COR-L47 (cell line): Measurements from ENCODE around the gene SPINDOC.
"Not testable (repeated sequence)": the region's sequence is repeated elsewhere in the genome, so short reads cannot be mapped to it uniquely, and the experiment has no call there.

Source experiments
- DNase-seq: peaks from one replicate; lab custom pipeline; 2025; lab: John Stamatoyannopoulos, UW

Gene SPINDOC

DNA sequence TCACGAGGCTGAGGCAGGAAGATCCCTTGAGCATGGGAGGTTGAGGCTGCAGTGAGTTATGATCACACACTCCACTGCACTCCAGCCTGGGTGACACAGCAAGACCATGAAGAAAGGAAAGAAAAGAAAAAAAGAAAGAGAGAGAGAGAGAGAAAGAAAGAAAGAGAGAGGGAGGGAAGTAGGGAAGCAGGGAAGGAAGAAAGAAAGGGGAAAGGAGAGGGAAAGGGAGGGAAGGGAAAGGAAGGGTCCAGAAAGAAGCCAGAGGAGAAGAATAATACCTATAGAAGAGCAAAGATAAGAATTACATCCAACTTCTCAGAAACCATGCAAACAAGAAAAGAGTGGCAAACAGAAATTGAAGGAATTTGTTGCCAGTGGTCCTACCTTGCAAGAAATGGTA lies 27.4 kb upstream of the SPINDOC start:
- no peak for DNase-seq

DNA sequence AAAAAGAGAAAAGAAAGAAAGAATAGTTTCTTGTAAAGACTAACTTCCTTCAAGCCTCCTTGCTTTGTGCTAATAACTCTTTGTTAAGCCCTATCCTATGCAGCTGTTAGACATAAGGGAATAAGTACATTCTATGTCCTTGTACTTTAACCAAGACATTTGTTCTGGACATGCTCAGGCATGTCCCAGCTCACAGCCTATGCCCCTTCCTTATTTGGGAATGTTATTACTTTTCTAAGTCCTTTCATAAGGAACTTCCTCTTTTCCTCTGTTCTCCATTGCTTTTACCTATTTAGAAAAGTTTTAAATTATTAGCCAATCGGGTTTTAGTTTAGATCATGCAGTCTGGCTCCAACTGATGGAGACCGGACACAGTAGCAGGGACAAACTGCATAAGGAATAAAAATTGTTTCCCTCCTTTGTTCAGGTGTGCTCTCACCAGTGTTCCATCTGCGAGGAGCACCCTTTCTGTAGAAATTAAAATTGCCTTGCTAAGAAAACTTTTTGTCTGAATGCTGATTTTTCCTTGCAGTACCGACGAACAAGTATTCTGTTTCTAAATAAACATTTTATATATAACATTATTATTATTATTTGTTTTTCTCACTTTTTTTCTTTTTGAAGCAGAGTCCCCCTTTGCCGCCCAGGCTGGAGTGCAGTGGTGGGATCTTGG lies 21.6 kb upstream of the SPINDOC start:
- DNase-seq = no peak

DNA sequence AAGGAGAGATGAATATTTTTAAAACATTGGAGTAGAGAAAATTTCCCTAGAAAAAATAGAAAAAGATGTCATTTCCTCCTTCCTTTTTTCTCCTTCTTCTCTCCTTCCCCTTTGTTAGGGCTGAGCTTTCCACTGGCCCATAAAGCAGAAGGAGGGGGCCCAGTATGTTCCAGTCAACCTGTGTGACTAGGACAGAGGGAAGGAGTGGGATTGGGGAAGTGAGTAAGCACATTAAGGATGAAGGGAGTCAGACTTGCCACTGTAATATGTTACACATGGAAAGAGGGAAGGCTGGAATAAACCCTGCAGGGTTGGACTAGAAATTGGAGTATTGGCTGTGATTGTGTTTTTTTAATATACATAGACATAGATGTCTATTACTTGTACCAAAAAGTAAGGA lies 20.1 kb upstream of the SPINDOC start:
- no peak for DNase-seq

DNA sequence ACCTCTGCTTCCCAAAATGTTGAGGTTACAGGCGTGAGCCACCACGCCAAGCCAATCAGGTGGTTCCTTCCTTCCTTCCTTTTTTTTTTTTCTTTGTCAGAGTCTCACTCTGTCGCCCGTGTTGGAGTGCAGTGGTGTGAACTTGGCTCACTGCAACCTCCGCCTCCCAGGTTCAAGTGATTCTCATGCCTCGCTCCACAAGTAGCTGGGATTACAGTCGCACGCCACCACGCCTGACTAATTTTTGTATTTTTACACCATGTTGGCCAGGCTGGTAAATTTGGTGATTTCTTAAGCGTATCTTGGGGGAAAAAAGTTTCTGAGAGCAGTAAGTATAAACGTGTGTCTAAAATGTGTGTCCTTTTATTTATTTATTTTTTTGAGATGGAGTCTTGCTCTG lies 18.2 kb upstream of the SPINDOC start:
- no peak for DNase-seq

DNA sequence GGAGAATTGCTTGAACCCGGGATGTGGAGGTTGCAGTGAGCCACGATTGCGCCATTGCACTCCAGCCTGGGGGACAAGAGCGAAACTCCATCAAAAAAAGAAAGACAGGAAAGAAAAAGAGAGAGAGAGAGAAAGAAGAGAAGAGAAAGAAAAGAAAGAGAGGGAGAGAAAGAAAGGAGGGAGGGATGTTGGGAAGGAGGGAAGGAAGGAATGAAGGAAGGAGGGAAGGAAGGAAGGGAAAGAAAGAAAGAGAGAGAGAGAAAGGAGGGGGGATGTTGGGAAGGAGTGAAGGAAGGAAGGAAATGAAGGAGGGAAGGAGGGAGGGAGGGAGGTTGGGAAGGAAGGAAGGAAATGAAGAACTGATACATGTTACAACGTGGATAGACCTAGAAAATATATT lies 12.3 kb upstream of the SPINDOC start:
- DNase-seq = no peak

DNA sequence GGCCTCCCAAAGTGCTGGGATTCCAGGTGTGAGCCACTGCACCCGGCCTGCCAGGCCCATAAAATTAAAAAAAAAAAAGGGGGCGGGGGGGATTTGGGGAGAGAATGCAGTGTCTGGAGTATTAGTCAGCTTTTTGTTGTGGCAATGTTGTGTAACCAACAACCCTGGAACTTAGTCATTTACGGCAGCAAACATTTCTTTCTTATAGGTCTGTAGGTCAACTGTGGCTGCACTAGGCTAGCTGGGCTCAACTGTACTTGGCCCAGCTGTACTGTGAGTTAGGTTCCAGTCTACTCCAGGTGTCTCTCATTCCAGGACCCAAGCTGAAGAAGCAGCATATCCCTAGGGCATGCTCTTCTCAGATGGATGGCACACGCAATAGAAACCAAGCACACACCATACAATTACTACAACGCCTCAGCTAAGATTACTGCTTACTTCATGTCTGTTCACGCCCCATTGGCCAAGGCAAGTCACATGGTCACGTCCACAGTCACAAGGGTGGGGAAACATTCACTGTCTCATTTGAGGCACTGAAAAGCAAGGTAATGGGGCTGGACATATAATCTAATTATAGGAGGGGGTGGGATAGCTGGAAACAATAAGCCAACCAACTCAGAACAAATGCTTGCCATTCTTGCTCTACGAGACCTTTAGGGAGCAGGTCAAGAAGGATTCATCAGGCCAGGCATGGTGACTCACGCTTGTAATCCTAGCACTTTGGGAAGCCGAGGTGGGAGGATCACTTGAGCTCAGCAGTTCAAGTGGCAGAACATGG lies 10.4 kb upstream of the SPINDOC start:
- DNase-seq = no peak

DNA sequence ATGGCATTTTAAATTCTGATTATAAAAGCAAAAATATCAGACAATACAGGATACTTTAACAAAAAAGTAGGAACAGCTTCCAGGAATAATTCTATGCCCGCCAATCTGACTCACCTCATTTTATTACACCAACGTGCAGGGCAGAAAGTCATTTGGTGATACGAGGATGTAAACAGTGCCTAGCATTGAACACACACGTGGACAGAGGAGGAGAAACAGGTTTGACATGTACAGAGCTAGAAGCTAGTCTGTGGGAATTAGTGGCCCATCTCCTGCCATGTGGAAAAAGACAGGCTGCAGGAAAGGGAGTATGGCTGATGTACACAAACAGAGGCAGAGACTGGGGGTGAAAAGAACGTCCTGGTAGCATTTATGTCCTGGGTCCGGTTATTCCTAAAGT lies 9.0 kb upstream of the SPINDOC start:
- no peak for DNase-seq

DNA sequence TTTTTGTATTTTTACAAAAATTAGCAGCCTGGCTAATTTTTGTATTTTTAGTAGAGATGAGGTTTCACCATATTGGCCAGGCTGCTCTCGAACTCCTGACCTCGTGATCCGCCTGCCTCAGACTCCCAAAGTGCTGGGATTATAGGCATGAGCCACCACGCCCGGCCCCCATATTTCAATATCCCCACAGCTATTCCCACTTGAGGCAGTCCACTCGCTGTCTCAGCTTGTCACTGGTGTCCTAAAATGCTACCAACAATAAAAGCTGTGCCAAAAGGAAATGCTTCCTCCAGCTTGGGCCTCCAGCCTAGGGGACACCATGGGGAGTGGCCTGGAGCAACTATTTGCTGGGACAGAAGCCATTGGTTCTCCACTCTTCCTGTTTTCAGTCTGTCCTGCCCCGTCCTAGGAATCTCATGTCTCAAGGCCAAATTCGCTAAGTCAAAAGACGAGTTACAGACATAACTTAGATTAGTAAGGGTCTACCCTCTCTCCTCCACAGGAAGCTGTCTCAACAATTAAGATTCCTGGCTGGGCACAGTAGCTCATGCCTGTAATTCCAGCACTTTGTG lies 7.3 kb upstream of the SPINDOC start:
- DNase-seq = no peak

DNA sequence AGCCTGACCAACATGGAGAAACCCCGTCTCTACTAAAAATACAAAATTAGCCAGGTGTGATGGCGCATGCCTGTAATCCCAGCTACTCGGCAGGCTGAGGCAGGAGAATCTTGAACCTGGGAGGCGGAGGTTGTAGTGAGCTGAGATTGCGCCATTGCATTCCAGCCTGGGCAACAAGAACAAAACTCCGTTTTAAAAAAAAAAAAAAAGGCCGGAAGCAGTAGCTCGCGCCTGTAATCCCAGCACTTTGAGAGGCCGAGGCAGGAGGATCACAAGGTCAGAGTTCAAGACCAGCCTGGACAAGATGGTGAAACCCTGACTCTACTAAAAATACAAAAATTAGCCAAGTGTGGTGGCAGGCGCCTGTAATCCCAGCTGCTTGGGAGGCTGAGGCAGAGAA lies 2.9 kb upstream of the SPINDOC start:
- DNase-seq = not testable (repeated sequence)

DNA sequence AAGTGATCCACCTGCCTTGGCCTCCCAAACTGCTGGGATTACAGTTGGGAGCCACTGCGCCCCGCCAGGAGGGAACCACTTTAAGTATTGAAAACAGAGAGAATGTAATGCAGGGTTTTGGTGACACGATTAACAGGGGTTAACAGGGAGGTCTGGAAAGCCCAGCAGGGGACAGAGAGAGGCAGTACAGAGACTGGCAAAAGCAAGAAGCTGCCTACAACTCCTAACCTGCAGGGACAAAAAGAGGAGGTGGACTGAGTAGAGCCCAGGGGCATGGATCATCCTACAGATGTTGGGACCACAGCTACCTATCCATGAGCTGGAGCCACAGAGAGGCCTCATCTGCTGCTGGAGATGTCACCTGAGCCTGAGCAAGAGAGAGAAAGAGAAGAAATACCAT lies 1.7 kb upstream of the SPINDOC start:
- no peak for DNase-seq

DNA sequence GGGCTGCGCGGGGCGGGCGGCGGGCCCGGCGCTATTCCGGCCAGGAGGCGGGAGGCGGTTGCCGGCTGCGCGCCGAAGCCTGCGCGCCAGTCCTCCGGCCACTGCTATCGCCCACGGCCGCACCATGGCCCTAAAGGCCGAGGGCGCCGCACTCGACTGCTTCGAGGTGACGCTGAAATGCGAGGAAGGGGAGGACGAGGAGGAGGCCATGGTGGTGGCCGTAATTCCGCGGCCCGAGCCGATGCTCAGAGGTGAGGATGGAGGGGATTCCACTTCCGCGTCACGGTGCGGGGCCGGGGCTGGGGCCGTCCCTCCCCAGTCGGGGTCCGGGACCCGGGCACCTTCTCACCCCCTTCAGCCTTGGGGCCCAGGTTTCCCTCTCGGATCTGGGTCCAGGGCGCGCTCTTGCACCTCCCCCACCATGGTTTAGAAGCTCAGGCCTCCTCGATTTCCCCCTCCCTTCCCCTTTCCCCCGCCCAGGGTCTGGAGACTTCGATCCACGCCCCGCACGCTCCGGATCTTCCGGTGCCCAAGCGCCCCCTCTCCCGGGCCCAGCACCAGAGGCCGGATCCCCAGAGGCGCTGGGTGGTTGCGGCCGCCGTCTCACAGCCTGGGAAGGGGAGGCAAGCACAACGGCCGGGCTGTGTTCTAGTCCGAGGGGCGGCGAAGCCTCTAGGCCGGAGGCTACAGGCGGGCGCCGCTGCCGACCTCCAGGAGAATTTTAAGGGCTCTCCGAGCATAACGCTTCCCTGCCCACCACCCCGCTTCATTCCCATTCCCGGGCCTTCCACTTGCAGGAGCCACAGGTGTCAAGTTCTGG lies 517 bp downstream of the SPINDOC start:
- DNase-seq = peak; percentile 62

DNA sequence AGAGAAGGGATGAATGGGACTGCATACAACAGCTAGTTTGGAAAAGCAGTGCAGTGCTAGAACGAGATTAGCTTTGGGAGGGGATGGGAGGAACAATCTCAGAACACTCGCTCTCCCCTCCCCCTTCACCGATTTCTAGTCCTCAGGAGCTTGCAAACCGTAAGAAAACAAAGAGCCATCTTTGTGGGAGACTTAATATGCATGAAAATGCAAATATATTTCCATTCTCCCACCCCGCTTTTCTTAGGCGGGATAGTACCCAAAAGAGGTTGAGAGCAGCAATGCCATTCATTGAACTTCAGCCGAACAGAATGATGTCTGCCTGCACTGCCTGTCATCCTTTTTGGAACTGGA lies 1.1 kb downstream of the SPINDOC start:
- DNase-seq = no peak

DNA sequence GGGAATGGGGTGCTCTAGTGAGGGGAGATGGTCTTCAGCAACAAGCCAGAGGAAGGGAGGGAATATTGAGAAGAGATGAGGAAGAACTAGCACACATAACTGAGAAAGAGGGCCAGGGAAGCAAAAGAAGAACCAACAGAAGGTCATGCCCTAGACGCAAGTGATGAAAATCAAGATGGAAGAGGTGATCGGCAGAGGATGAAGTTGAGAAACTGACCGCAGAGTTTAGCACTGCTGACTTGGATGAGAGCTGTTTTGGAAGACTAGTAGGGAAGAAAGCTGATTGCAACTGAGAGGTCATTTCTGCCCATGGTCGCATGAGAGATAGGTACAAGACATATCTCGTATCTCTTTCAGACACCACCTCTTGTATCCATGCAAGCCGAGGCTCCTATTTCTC lies 2.9 kb downstream of the SPINDOC start:
- DNase-seq = no peak

DNA sequence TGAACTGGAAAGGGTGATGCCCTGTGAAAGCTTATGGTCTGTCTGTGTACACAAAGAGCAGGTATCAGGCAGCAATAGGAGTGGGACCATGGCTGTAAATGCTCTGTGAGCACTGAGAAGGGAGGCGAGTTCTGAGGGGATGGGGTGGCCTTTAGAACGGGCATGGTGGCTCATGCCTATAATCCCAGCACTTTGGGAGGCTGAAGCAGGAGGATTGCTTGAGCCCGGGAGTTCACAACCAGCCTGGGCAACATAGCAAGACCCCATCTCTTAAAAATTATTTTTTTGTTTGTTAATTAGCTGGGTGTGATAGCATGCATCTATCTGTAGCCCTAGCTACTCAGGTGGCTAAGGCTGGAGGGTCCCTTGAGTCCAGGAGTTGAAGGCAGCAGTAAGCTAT lies 3.5 kb downstream of the SPINDOC start:
- DNase-seq = no peak

DNA sequence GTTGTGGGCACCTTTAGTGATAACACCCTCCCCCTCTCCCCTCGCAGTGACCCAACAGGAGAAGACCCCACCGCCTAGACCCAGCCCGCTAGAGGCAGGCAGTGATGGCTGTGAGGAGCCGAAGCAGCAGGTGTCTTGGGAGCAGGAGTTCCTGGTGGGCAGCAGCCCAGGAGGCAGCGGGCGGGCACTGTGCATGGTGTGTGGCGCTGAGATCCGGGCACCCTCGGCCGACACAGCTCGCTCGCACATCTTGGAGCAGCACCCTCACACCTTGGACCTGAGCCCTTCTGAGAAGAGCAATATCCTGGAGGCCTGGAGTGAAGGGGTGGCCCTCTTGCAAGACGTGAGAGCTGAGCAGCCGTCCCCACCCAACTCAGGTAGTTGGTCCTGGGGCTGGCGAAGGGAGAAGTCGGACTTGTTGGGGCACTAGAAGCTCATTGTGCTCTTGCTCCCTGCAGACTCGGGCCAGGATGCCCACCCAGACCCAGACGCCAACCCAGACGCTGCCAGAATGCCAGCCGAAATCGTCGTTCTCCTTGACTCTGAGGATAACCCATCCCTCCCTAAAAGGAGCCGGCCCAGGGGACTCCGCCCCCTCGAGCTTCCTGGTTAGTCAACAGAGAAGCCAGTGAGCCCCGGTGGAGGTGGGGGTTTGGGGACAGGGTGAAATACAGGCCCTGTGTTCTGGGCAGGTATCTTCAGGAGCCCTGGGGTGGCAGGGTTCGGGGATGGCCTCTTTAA lies 4.7 kb downstream of the SPINDOC start:
- no peak for DNase-seq

DNA sequence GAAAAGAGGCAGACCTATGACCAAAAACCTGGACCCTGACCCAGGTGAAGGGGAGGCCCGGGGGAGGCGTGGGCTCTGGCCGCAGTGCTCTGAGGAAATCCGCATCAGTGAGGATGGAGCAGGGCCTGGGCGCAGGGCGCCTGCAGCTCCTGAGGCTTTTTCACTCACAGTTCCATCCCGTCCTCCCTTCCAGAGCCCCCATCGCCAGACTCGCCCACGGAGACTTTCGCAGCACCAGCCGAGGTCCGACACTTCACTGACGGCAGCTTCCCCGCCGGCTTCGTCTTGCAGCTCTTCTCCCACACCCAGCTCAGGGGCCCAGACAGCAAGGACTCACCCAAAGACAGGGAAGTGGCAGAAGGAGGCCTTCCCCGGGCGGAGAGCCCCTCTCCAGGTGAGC lies 5.4 kb downstream of the SPINDOC start:
- no peak for DNase-seq

DNA sequence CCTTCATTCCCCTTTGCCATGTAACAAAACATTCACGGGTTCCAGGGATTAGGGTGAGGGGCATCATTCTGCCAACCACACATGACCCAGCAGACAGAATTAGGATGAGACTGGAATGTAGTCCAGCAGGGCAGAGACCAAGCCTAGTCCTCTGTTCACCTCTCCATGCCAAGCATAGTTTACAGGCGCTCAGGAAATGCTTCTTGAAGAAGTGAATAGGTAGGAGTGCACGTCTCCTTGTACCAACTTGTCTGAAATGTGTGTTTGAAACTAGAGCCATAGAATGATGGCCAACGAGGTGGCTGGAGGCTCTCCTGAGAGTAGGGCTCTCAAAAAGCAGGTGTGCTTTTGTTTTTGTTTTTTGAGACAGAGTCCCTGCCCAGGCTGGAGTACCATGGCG lies 8.2 kb downstream of the SPINDOC start:
- no peak for DNase-seq

DNA sequence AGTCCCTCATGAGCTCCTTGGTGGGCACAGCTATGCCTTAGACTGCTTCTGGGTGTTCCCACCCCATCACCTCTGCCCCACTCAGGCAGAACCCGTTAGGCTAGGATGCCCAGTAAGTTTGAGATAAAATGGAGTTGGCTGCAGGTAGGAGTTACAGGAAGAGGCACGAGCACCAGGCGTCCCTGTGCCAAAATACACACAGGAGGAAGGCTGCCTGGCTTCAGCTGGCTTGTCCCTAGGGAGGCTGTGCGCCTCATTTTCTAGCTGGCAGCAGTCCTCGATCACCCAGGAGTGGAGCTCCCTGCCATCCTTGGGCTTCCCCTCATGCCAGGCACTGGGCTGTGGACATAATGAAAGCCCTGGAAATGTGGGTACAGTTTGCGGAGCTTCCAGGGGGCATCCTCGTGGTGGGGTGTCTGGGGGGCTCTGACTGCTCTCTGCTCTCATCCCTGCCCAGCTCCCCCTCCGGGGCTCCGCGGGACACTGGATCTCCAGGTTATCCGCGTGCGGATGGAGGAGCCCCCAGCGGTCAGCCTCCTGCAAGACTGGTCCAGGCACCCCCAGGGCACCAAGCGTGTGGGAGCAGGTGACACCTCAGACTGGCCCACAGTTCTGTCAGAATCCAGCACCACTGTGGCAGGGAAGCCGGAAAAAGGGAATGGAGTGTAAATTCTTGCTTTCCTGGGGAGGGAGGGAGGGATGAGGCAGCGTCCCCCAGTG lies 13.4 kb downstream of the SPINDOC start:
- no peak for DNase-seq

DNA sequence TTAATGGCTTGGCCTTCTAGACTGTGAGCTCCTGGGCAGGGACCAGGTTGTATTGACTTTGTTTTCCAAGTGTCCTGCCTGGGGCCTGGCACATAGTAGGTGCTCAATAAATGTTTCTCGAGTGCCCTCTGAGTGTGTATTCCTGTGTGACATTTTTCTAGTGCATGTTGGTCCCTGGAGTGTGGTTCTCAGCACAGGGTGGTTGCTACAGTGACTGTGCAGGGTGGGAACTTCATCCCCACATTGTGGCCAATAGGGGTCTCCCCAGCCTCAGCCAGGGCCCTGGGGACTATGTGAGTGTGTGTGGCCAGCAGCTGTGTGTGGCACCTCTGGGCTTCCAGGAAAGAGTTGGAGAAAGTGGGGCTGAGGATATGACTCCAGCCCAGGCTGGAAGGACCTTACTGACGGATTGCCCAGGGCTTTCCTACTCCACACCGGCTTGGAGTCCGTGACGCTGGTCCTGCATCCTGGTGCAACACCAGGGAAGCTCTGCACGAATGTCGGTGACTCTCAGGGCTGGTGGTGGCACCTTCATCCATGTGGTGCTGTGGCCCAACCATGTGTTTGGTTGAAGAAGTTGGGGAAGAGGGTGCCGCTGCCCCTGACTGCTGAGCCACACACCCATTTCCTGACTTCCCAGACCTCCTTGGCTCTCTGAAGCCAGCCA lies 16.7 kb downstream of the SPINDOC start:
- DNase-seq = no peak

DNA sequence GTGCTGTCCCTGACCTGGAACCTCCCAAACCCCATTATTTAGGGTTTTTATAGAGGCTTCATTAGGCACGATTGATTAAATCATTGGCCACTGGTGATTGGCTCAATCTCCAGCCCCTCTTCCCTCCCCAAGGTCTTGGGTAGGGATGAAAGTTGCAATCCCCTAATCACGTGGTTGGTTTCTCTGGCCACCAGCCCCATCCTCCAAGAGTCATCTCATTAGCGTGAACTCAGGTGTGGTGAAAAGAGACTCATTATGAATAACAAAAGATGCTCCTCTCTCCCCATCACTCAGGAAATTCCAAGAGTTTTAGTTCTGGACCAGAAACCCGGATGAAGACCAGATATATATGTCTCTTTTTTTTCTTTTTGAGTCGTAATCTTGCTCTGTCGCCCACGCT lies 18.1 kb downstream of the SPINDOC start:
- DNase-seq = no peak

DNA sequence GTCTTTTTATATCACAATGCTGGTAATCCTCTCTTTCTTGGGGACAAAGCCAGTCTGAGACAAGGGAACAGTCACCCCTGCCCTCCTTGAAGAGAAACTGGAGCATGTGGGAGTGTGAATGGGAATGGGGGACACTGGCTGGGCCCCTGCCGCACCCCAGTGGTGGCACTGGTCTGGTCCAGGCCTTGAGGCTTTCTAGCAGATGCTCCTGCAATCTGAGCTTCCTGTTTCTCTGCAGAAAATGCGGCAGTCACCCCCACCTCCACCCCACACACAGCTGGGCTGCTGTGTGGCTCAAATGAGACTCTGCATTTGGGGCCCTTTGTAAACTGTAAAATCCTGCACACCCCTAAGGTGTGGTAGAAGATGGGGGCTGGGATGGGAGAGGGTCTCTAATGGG lies 19.1 kb downstream of the SPINDOC start:
- no peak for DNase-seq
